Measurements from ENCODE around the gene PRADC1.

The PRADC1 gene

GRCh38 chr2:73233932-73234832, 1.1 kb upstream of the PRADC1 start, which contains the start of gene CCT7:
Gene CCT7, plus strand, starts transcription at chr2:73234308. Its CDS starts 71 bp downstream, at chr2:73234379.
- DNase-seq, result peak; percentile 85 to 86

DNA sequence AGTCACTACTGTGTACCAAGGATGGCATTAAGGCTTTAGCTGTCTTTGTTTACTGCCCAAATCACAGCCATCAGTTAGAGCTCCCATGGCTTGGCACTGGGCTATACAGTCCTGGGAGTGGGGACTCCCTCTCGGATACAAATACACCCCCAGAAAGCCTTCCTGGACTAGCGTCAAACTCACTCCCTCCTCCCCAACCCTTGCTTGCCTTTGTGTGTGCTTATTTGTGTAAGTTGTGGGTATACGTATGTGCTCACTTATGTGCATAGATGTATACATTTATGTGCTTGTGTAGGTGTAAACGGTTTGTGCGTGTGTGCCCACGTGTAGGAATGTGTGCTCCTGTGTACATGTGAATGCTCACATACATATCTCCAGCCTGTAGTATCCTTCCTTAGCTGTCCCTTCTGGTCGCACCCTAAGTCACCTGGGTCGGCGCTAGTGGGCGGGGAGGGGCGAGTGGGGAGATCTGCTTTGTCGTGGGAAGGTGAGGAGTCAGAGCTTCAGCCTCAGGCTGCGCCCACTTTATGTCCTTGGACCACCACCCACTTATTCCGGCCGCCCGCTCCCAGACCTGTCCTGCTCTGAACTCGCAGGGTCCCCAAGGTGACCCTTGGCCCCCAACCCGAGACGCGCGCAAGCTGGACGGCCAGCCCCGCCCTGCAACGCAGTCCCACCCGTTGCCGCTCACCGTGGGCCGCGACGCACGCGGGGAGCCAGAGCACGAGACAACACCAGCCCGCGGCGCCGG, 461 bp downstream of the PRADC1 start:
- DNase-seq, result peak in 1 of 2 donors; percentile 27

- no peak for DNase-seq
Observed at GRCh38 chr2:73228631-73229030, 4.4 kb downstream of the PRADC1 start.

DNA sequence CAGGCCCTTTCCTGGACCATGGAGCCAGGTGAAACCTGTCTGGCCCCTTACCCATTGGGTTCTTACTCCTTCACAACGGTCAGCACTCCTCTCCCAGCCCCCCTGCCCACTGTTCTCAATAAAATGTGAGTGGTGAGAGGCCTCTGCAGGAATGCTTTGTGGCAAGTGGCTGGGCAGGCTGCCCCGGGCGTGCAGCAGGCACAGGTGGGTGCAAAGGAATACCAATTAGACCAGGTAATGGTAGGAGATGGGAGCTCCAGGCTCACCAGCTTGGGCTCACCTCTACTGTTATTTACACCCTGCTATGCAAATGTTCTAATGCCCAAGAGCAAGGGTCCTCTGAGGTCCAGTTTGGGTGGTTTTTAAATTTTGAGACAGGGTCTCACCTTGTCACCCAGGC, 6.0 kb downstream of the PRADC1 start:
- no peak for DNase-seq

- no peak for DNase-seq
Observed at GRCh38 chr2:73225513-73226360, 7.3 kb downstream of the PRADC1 start.

DNA sequence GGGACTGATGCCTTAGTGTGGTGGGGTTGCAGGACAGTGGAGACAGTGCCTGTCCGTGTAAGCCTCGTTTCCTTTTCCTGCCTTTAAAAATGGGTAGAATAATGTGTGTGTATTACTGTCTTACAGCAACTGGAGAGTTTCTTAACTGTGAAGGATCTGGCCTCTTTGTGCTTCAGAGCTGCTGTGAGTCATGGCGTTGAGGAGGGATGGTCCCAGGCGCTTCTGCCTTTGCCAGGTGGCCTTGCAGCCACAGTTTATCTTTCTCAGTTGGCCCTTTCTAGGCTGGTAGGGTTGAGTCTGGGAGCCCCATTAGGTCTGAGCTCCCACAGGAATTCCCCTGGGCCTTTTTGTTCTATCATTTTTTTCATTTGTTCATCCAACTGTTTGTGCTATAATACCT, 9.2 kb downstream of the PRADC1 start:
- DNase-seq, result no peak

GRCh38 chr2:73218298-73218697, 14.7 kb downstream of the PRADC1 start:
- DNase-seq, result no peak

DNA sequence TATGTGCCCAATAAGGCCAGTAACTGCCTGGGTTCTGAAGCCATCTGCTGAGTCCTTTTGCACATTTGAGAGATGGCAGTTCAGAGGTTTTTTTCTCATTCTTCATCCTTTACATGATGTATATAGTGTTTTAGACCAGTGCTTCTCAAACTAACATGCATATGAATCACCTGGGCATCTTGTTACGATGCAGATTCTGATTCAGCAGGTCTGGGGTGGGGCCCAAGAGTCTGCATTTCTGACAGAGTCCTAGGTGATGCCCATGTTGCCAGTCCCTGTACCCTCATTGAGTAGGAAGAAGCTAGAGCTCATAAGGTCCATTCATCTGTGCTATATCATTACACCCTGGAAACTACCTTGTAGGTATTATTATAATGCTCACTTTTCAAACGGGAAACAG, 15.2 kb downstream of the PRADC1 start:
- no peak for DNase-seq

GRCh38 chr2:73217160-73217559, 15.9 kb downstream of the PRADC1 start:
- DNase-seq, result no peak

- no peak for DNase-seq
Observed at GRCh38 chr2:73215254-73215653, 17.8 kb downstream of the PRADC1 start.

DNA sequence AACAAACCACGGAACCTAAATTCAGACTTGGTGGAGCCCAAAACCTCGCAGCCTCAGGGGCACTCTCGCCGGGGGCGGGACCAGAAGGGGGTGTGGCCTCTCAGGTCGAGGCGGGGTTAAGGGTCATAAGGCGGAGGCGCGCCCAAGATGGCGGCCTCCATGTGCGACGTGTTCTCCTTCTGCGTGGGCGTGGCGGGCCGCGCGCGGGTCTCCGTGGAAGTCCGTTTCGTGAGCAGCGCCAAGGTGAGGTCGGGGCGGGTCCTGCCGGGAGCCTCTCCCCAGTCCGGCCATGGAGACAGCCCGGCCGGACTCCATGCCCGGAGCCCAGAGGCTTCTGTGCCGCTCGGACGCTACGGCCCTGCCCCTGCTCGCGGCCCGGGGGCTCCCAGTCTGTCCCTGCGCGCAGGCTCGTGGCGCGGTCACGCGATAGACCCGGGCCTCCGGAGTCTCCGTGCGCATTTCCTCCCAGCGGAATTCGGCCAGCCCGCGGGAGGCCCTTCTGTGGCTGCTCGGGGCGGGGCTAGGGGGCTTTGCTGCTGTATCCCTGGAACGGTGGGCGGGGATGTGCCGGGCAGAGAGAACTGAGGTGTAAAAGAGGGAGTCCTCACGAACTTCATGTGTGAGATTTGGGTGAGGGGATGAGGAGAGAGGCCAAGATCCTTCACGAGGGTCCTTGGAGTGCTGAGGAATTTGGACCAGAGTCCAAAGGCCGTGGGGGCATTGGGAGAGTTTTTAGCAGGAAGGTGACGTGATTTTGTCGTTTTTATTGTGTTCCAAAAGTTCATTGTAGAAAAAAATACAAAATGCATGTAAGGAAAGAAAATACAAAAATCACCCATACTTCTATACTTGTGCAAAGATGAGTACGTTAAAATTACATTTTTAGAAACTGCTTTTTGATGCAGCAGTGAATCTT, 18.7 kb downstream of the PRADC1 start, which contains the start of gene SMYD5:
Gene SMYD5, plus strand, starts transcription at position 126 of the 916 bp plus-strand sequence. Its CDS starts 22 bp downstream, at position 148.
- peak; percentile 92 to 95 for DNase-seq

DNA sequence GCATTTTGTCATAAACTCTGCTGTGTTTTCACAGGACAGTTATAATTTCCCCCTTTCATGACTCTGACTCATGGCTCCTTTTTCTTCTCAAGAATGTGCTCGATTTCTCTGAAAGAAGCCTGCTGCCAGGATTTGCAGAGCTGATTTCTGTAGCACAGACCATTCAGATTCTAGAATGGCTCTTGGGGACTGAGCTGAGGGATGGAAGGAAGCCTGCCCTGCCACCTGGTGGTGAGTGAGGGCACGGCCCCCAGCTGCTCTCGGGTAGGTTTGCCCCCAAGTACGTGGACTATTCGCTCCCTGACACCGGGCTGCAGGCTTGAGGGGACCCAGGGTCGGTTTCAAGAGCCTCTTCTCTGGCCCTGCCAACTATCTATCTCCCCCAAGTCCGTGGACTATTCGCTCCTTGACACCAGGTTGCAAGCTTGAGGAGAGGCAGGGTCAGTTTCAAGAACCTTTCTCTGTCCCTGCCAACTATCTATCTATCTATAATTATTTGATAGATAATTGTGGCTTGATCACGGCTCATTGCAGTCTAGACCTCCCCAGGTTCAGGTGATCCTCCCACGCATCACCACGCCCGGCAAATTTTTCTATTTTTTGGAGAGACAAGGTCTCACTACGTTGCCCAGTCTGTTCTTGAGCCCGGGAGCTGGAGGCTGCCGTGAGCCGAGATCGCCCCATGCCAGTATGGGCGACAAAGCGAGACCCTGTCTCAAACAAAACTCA, 20.4 kb downstream of the PRADC1 start:
- peak; percentile 62 to 68 for DNase-seq

GRCh38 chr2:73212098-73212447, 21.0 kb downstream of the PRADC1 start:
- no peak for DNase-seq

DNA sequence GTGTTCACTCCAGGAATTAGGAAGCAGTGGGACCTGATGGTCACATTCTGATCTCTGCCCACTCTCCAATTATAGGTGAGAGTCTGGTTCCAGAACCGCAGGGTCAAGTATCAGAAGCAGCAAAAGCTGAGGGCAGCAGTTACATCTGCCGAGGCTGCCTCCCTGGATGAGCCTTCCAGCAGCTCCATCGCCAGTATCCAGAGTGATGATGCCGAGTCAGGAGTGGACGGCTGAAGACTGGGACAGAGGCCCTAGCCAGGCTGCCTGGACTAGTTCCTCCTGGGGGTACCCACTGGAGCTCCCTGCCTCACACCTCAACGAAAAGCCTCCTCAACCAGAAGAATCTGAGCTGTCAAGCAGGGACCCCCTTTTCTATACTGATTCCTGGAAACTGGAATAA, 22.3 kb downstream of the PRADC1 start:
- DNase-seq, result no peak

- DNase-seq, result no peak
Observed at GRCh38 chr2:73210019-73210418, 23.0 kb downstream of the PRADC1 start.

GRCh38 chr2:73208258-73208657, 24.8 kb downstream of the PRADC1 start:
- DNase-seq, result no peak

DNA sequence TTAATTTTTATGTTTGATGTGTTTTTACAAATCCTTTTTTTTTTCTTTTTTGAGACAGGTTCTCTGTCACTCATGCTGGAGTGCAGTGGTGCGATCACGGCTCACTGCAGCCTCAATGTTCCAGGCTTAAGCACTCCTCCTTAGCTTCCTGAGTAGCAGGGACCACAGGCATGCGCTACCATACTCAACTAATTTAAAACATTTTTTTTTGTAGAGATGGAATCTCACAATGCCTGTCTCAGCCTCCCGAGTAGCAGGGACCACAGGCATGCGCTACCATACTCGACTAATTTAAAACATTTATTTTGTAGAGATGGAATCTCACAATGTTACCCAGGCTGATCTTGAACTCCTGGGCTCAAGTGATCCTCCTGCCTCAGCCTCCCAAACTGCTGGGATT, 27.4 kb downstream of the PRADC1 start:
- no peak for DNase-seq

DNA sequence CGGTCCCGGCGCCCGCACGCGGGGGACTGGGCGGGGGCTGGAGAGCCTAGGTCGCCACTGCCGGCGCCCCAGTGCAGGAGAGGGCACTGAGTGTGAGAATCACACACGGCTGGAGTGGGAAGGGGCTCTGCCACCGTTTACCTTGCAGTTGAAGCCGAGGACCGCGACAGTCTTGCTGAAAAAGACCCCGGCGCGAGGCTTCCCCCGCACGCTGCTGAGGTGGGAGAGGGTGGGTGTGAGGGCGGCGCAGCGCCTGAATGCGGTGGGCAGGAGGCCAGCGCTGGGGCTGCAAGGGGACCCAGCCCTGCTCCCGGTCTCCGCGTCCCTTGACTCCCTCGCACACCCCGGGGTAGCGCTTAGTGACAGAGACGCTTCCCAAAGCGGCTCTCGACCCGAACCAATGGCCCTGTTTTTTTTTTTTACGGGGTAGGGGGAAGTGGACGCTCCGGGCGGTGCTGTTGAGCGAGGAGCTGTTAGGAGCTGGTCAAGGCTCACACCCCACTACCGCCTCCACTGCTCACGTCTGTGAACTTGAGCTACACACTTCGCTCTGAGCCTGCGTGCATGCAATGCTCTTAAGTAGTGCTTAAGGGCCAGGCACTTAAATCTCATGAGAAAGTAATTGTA, 29.9 kb downstream of the PRADC1 start:
- DNase-seq, result no peak

GRCh38 chr2:73202156-73203054, 30.6 kb downstream of the PRADC1 start, which contains the start of gene NOTO:
Gene NOTO, plus strand, starts transcription at chr2:73202574. Its CDS starts 93 bp downstream, at chr2:73202667.
- DNase-seq, result no peak
